ENCODE data around the gene MKS1.

The MKS1 gene

GRCh38 chr17:58244963-58245362 lies 25.9 kb upstream of the MKS1 start:
- DNase-seq (ENCODE audit: low spot score), result no peak

- DNase-seq (ENCODE audit: low spot score), result no peak
Observed at GRCh38 chr17:58242171-58242784, 23.2 kb upstream of the MKS1 start.

- no peak for DNase-seq (ENCODE audit: low spot score)
Observed at GRCh38 chr17:58239987-58240386, 20.9 kb upstream of the MKS1 start.

- no peak for DNase-seq (ENCODE audit: low spot score)
Observed at GRCh38 chr17:58238147-58238634, 19.1 kb upstream of the MKS1 start, which contains the start of gene LPO. TSS of gene LPO (plus strand) at chr17:58238584. CDS start at chr17:58242980, 4,396 bp downstream.

- DNase-seq (ENCODE audit: low spot score), result no peak
Observed at GRCh38 chr17:58236394-58236793, 17.3 kb upstream of the MKS1 start.

GRCh38 chr17:58235821-58236220 lies 16.8 kb upstream of the MKS1 start:
- no peak for DNase-seq (ENCODE audit: low spot score)

- DNase-seq (ENCODE audit: low spot score), result no peak
Observed at GRCh38 chr17:58234512-58234911, 15.5 kb upstream of the MKS1 start.

GRCh38 chr17:58233543-58233942 lies 14.5 kb upstream of the MKS1 start:
- peak; percentile 29 for DNase-seq (ENCODE audit: low spot score)

- DNase-seq (ENCODE audit: low spot score), result peak; percentile 60
Observed at GRCh38 chr17:58232707-58233156, 13.7 kb upstream of the MKS1 start.

- DNase-seq (ENCODE audit: low spot score), result no peak
Observed at GRCh38 chr17:58231641-58232040, 12.6 kb upstream of the MKS1 start.

- DNase-seq (ENCODE audit: low spot score), result no peak
Observed at GRCh38 chr17:58229881-58230280, 10.8 kb upstream of the MKS1 start.

- DNase-seq (ENCODE audit: low spot score), result no peak
Observed at GRCh38 chr17:58229384-58229783, 10.3 kb upstream of the MKS1 start.

- no peak for DNase-seq (ENCODE audit: low spot score)
Observed at GRCh38 chr17:58228679-58229078, 9.6 kb upstream of the MKS1 start.

GRCh38 chr17:58227733-58228132 lies 8.7 kb upstream of the MKS1 start:
- no peak for DNase-seq (ENCODE audit: low spot score)

- DNase-seq (ENCODE audit: low spot score), result no peak
Observed at GRCh38 chr17:58224315-58224714, 5.3 kb upstream of the MKS1 start.

- peak; percentile 39 for DNase-seq (ENCODE audit: low spot score)
Observed at GRCh38 chr17:58219789-58220183, 731 bp upstream of the MKS1 start.

GRCh38 chr17:58217766-58218165 lies 1.3 kb downstream of the MKS1 start:
- DNase-seq (ENCODE audit: low spot score), result no peak

- no peak for DNase-seq (ENCODE audit: low spot score)
Observed at GRCh38 chr17:58215685-58216084, 3.4 kb downstream of the MKS1 start.

- no peak for DNase-seq (ENCODE audit: low spot score)
Observed at GRCh38 chr17:58210922-58211321, 8.1 kb downstream of the MKS1 start.

GRCh38 chr17:58208344-58208743 lies 10.7 kb downstream of the MKS1 start:
- no peak for DNase-seq (ENCODE audit: low spot score)

- DNase-seq (ENCODE audit: low spot score), result no peak
Observed at GRCh38 chr17:58207451-58207850, 11.6 kb downstream of the MKS1 start.

- no peak for DNase-seq (ENCODE audit: low spot score)
Observed at GRCh38 chr17:58205936-58206335, 13.1 kb downstream of the MKS1 start.

GRCh38 chr17:58204796-58205195 lies 14.3 kb downstream of the MKS1 start:
- DNase-seq (ENCODE audit: low spot score), result no peak

- no peak for DNase-seq (ENCODE audit: low spot score)
Observed at GRCh38 chr17:58202859-58203258, 16.2 kb downstream of the MKS1 start.
